Measurements from ENCODE around the gene MFSD12. TPM values are rescaled to one million over a fixed set of nuclear protein-coding genes. Genes with fewer than 3 reads are reported as not detected.

Gene MFSD12
- total RNA-seq, 1 donor from 2014 or later: 136 TPM

DNA sequence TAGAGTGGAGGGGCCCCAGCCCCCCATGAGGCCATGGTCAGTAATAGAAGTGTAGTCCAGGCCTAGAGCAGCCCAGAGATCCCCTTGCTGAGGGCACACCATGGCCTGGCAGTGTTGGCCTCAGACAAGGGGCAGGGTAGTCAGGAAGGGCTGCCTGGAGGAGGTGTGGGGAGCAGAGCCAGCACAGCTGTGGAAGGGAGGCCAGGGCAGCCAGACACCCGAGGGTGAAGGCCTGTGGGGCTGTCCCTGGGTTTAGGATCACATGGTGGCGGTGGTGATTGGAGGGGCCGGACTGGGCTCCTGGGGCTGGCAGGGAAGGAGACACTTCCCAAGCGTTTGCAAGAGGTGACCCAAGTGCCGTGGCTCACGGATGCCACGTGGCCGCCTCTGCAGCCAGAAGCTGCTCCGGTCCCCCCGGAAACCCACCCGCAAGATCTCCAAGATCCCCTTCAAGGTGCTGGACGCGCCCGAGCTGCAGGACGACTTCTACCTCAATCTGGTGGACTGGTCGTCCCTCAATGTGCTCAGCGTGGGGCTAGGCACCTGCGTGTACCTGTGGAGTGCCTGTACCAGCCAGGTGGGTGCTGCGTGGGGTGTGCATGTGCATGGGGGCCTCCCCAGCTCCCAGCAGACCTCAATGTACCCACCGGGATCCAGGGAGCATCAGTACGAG is 30.0 kb downstream of the MFSD12 start:
- Mint-ChIP-seq H3K4me1 (ENCODE audit: low read depth) (no peaks in the 10 kb centered on the region), H3K27ac (no peak overlapping the region), H3K4me3 (no peak overlapping the region), H3K9me3 (no peaks in the 10 kb centered on the region), H3K27me3 (ENCODE audit: insufficient read depth) (no peaks in the 10 kb centered on the region), H3K36me3 (ENCODE audit: low read depth) (peaks cover 14% of the 10 kb centered on the region)
- no peak for DNase-seq (ENCODE audit: low spot score)
- intact Hi-C loops (cut with micrococcal nuclease): no loop called here

DNA sequence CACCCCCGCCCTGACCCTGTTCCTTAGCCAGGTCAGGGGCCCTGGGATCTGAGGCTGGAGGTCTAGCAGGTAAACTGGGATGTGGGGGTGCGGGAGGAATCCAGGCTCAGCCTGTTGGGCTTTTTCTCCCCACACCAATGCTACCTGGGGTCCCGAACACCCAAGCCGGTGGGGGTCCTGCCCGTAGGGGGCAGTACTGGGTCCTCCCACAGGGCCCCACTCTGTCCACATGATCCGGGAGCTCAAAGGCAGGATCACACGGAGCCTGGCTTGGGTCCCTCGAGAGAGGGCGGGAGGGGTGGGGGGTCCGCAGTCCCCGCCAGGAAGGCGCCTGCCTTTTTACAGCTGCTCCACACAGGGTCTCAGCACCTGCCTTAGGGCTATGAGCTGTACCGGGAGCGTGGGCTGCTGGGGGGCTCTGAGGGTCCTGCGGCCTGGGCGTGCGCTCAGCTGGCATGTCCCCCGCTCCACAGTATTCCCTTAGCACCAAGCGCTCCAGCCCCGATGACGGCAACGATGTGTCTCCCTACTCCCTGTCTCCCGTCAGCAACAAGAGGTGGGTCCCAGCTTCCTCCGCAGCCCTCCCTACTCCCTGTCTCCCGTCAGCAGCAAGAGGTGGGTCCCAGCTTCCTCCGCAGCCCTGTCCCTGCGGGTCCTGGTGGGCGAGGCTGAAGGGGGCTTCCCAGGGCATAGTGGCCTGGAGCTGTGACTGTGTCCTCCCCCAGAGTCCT is 30.7 kb downstream of the MFSD12 start:
- Mint-ChIP-seq H3K4me1 (ENCODE audit: low read depth) (no peaks in the 10 kb centered on the region), H3K27ac (no peak overlapping the region), H3K27me3 (ENCODE audit: insufficient read depth) (no peaks in the 10 kb centered on the region), H3K36me3 (ENCODE audit: low read depth) (peaks cover 14% of the 10 kb centered on the region), H3K4me3 (no peak overlapping the region), H3K9me3 (no peaks in the 10 kb centered on the region)
- intact Hi-C loops (cut with micrococcal nuclease): no loop called here
- DNase-seq (ENCODE audit: low spot score): no peak

DNA sequence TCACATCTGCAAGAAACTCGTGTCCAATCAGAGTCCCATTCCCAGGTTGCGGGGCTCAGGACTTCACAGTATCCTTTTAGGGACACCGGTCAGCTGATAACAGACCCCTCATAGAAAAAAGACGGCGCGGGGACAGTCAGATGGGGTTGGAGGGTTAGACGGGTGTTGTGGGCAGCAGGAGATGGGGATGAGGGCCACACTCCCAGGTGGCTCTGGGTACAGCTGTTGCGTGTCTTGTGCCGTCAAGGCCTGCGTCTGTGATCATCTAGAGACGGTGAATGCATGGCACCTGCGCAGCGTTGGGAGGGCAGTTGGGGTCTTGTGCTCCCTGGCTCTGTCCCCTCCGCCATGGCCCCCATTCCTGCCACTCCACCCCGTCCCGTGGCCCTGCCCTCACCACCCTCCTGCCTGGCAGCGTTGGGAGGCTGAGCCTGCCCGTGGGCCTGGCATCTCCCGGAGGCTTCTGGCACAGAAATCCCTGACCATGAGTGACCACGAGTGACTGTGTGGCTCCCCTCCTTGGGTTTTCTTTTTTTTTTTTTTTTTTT is 32.4 kb downstream of the MFSD12 start:
- no peak for DNase-seq (ENCODE audit: low spot score)
- no peak overlapping the region for H3K27ac Mint-ChIP-seq
- H3K4me3 Mint-ChIP-seq: no peak overlapping the region
- H3K9me3 Mint-ChIP-seq: no peaks in the 10 kb centered on the region
- peaks cover 5% of the 10 kb centered on the region for H3K4me1 Mint-ChIP-seq (ENCODE audit: low read depth)
- H3K27me3 Mint-ChIP-seq (ENCODE audit: insufficient read depth): no peaks in the 10 kb centered on the region
- intact Hi-C loops (cut with micrococcal nuclease): no loop called here
- H3K36me3 Mint-ChIP-seq (ENCODE audit: low read depth): peaks cover 14% of the 10 kb centered on the region

DNA sequence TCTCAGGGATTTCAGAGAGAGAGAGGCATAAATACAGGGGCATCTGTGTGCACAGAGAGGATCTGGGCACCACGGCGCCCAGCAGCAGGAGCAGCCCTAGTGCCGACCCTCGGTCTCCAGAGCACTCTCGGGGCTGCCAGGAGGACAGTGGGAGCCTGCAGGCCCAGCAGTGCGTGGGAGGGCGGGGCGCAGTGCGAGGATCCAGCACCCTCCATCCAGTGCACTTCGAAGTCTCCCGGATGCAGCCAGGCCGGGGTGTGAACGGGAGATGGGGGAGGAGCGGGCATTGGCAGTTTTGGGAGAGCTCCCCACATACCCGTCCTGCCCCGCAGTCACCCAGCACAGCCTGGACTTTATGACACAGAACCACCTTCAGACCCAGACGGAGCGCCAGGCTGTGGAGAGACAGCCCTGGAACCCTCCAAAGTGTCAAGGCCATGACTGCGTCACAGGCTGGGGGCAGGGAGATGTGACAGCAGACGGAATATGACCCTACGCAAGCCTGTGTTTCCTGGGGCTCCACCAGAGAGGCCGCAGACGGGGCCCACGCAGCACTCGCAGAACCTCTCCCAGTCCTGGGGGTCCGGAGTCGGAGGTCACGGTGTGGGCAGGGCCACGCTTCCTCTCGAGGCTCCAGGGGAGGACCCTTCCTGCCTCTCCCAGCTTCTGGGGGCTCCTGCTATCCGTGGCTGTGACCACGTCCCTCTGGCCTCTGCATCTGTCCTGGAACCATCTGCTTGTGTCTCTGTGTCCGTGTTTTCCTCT is 33.1 kb downstream of the MFSD12 start:
- no peak overlapping the region for H3K4me3 Mint-ChIP-seq
- no peaks in the 10 kb centered on the region for H3K27me3 Mint-ChIP-seq (ENCODE audit: insufficient read depth)
- no peak overlapping the region for H3K27ac Mint-ChIP-seq
- H3K4me1 Mint-ChIP-seq (ENCODE audit: low read depth): peaks cover 5% of the 10 kb centered on the region
- no peak for DNase-seq (ENCODE audit: low spot score)
- H3K36me3 Mint-ChIP-seq (ENCODE audit: low read depth): peaks cover 14% of the 10 kb centered on the region
- H3K9me3 Mint-ChIP-seq: no peaks in the 10 kb centered on the region
- intact Hi-C loops (cut with micrococcal nuclease): no loop called here

DNA sequence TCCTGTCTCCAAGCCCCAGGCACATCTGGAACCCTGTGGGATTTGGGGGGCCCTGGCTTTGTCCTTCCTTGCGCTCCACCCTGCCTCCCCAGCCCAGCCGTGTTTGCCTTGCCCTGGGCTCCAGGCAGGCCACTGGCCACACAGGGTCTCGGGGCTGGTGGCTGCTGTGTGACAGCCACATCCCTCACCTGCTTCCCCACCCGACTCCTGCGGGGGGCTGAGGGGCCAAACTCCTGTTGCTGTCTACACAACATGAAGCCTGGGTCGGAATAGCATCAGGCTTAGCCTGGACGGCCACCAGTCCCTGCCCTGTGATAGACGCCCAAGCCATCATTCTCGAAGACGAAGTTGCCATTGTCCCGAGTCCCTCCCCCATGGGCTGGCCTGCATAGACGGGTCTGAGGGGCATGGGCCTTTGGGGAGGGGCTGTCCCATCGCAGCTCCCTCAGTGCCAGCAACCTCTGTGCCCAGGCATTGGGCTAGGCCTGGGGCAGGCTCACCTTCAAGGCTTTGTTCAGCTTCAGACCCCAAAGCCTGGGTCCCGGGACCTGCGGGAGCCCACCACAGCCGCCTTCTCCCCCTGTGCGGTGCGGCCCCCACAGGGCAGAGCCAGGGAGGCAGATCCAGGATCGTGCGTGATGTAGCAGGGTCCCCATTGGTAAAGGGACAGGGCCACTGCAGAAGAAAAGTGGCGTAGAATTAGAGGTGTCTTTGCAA is 33.9 kb downstream of the MFSD12 start:
- intact Hi-C loops (cut with micrococcal nuclease): no loop called here
- DNase-seq (ENCODE audit: low spot score): no peak
- H3K36me3 Mint-ChIP-seq (ENCODE audit: low read depth): peaks cover 14% of the 10 kb centered on the region
- peaks cover 5% of the 10 kb centered on the region for H3K4me1 Mint-ChIP-seq (ENCODE audit: low read depth)
- no peaks in the 10 kb centered on the region for H3K27me3 Mint-ChIP-seq (ENCODE audit: insufficient read depth)
- H3K9me3 Mint-ChIP-seq: no peaks in the 10 kb centered on the region
- no peak overlapping the region for H3K27ac Mint-ChIP-seq
- H3K4me3 Mint-ChIP-seq: no peak overlapping the region

DNA sequence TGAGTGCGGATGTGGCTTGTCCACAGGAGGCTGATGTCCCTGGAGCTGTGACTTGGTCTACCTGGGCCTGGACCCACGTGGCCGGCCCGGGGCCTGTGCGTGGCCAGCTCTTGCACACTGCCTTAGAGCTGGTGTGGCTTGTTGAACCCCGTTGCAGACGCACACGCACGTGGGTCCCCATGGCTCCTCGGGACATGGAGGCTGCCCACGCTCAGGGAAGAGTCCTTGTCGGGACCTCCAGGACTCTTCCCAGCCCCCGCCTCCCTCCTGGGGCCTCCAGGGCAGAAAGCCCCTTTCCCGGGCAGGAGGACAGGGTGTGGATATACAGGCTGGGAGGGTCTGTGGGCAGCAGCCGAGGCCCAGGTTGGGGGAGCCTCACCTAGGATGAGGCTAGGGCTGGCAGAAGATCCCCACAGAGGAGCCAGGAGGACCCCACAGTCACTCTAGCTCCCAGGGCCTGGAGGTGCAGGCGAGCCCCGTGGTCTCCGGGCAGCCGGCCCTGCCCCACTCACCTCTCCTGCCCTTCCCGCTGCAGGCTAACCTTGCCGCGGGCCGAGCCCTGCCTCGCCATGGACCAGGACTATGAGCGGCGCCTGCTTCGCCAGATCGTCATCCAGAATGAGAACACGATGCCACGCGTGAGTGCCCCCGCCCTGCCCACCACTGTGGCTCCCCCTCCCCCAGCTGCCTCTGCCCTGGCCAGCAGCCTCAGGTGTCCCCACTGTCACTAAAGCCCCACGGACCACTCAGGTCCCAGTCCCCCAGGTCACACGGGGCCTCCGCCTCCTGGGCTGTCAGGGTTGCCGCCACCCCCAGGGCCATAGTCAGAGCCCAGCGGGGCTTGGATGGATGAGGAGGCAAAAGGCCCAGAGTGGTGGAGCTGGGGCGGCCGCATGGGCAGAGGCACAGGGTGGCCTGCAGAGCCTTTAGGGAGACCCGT is 34.7 kb downstream of the MFSD12 start:
- DNase-seq (ENCODE audit: low spot score): no peak
- peaks cover 5% of the 10 kb centered on the region for H3K4me1 Mint-ChIP-seq (ENCODE audit: low read depth)
- no peak overlapping the region for H3K4me3 Mint-ChIP-seq
- H3K36me3 Mint-ChIP-seq (ENCODE audit: low read depth): peaks cover 14% of the 10 kb centered on the region
- no peaks in the 10 kb centered on the region for H3K27me3 Mint-ChIP-seq (ENCODE audit: insufficient read depth)
- intact Hi-C loops (cut with micrococcal nuclease): no loop called here
- H3K27ac Mint-ChIP-seq: no peak overlapping the region
- H3K9me3 Mint-ChIP-seq: no peaks in the 10 kb centered on the region

DNA sequence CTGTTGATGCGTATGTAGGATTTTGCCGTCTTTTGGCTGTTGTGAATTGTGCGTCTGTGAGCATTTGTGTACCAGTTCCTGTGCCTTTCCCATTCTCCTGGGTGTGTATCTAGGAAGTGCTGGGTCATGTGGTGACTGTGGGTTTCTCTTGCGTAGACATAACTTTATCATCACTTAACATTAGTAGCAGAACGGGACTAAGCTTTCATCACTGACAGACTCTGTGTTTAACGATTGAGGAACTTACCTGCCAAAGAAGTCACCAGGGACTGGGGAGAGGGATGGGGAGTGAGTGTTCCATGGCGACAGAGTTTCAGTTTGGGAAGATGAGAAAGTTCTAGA is 36.3 kb downstream of the MFSD12 start:
- peaks cover 10% of the 10 kb centered on the region for H3K36me3 Mint-ChIP-seq (ENCODE audit: low read depth)
- peaks cover 5% of the 10 kb centered on the region for H3K4me1 Mint-ChIP-seq (ENCODE audit: low read depth)
- H3K27me3 Mint-ChIP-seq (ENCODE audit: insufficient read depth): no peaks in the 10 kb centered on the region
- H3K4me3 Mint-ChIP-seq: no peak overlapping the region
- H3K9me3 Mint-ChIP-seq: no peaks in the 10 kb centered on the region
- intact Hi-C loops (cut with micrococcal nuclease): no loop called here
- peak overlapping the region; percentile 22 for H3K27ac Mint-ChIP-seq
- DNase-seq (ENCODE audit: low spot score): no peak

DNA sequence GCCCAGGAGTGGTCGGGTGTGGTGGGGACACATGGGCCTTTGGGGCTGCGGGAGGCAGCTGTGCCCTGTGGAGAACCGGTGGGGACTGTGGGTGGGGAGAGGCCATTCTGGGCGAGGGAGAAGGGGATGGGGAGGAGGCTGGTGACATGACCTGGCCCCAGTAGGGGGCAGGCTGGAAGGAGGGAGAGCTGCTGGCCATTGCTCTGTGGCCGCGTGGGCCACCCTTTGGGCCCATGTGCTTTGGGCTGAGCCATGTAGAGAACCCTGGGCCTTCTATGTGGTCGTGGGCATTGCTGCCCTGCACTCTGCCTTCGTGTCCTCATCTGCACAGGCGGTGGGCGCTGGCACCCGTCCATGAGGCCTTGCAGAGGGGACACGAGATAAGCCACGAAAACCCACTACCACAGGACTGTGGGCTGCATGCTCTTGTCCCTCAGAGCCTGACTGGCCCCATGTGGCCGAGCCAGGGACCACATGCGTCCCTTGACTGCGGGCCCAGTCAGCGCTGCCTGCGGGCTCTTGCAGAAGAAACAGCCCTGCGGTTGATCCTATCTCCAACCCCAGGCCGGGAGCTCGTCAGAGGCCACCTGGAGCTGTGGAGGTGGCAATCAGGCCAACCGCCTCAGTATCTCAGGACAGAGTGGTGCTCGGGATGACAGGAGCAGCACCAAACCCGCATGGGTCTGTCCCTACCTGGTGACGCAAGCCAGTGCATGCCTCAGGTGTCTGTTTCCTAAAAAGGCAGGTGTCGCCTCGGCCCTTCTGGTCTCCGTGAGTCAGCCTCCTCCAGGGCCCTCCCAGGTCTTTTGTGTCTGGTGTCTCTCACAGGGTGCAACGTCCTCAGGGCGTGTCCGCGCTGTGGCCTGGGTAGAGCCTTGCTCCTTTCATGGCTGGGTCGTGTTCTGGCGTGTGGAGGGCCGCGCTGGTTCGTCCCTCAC is 37.0 kb downstream of the MFSD12 start:
- intact Hi-C loops (cut with micrococcal nuclease): no loop called here
- H3K36me3 Mint-ChIP-seq (ENCODE audit: low read depth): peaks cover 12% of the 10 kb centered on the region
- no peak overlapping the region for H3K27ac Mint-ChIP-seq

DNA sequence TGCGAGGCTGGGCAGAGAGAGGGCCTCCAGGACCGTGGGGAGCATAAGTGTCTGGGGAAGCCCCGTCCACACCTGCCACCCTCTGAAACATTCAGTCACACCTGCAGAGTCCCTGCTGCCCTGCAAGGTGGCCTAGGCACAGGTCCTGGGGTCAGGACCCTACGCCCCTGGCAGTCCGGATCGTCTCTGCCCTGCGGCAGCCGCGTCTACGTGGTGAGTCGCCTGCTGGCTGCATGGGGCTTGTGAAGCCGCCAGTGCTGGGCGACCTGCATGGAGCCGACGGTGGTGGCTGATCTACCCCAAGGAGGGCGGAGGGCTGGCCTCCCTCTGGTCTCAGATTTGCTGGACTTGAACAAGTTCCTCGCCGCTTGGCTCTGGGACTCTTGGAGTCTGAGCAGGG is 38.3 kb downstream of the MFSD12 start:
- Mint-ChIP-seq H3K36me3 (ENCODE audit: low read depth) (peaks cover 9% of the 10 kb centered on the region), H3K27ac (no peak overlapping the region), H3K9me3 (no peaks in the 10 kb centered on the region), H3K27me3 (ENCODE audit: insufficient read depth) (no peaks in the 10 kb centered on the region), H3K4me1 (ENCODE audit: low read depth) (peaks cover 9% of the 10 kb centered on the region), H3K4me3 (no peak overlapping the region)
- intact Hi-C loops (cut with micrococcal nuclease): no loop called here
- DNase-seq (ENCODE audit: low spot score): no peak

More for the DNA sequence above, 37.0 kb downstream of the MFSD12 start:
- DNase-seq (ENCODE audit: low spot score): no peak
- H3K27me3 Mint-ChIP-seq (ENCODE audit: insufficient read depth): no peaks in the 10 kb centered on the region
- no peak overlapping the region for H3K4me3 Mint-ChIP-seq
- H3K4me1 Mint-ChIP-seq (ENCODE audit: low read depth): peaks cover 9% of the 10 kb centered on the region
- H3K9me3 Mint-ChIP-seq: no peaks in the 10 kb centered on the region

DNA sequence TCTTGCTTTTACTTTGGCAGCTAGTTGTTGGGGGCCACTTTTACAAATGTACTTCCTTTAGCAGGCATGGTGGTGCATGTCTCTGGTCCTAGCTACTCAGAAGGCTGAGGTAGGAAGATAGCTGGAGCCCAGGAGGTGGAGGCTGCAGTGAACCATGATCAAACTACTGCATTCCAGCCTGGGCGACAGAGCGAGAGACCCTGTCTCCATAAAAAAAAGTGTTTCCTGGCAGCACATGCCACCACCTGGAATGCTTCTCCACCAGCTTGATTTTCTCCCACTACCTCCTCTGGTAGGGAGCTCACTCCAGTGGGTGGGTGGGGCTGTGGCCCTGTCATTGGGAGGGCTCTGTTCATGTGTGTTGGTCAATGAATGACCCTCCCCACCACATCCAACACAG is 38.7 kb downstream of the MFSD12 start:
- no peaks in the 10 kb centered on the region for H3K27me3 Mint-ChIP-seq (ENCODE audit: insufficient read depth)
- intact Hi-C loops (cut with micrococcal nuclease): no loop called here
- no peaks in the 10 kb centered on the region for H3K9me3 Mint-ChIP-seq

DNA sequence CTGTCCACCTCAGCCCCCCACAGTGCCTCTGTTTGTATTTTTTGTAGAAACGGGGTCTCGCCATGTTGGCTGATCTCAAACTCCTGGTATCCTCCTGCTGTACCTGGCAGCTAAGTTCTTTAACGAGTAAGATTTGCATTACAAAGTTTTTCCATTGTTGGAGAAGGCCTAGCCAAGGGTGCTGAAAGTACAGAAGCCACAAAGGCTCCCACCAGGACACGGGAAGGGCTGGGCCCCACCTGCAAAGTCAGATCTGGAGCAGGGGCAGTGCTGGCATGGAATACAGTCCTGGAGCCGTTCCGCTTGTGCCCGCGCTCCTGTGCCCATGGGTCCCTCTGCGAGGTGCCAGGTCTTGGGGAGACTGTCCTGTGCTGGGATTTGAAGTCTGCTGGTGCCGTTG is 39.1 kb downstream of the MFSD12 start:
- no peaks in the 10 kb centered on the region for H3K27me3 Mint-ChIP-seq (ENCODE audit: insufficient read depth)
- peaks cover 9% of the 10 kb centered on the region for H3K4me1 Mint-ChIP-seq (ENCODE audit: low read depth)
- H3K4me3 Mint-ChIP-seq: no peak overlapping the region
- DNase-seq (ENCODE audit: low spot score): no peak
- H3K36me3 Mint-ChIP-seq (ENCODE audit: low read depth): peaks cover 6% of the 10 kb centered on the region
- no peak overlapping the region for H3K27ac Mint-ChIP-seq
- H3K9me3 Mint-ChIP-seq: no peaks in the 10 kb centered on the region
- intact Hi-C loops (cut with micrococcal nuclease): no loop called here

More for the DNA sequence above, 38.7 kb downstream of the MFSD12 start:
- Mint-ChIP-seq H3K27ac (no peak overlapping the region), H3K36me3 (ENCODE audit: low read depth) (peaks cover 6% of the 10 kb centered on the region), H3K4me1 (ENCODE audit: low read depth) (peaks cover 9% of the 10 kb centered on the region), H3K4me3 (no peak overlapping the region)
- DNase-seq (ENCODE audit: low spot score): no peak
